HG03039 (cell line): Measurements from ENCODE around the gene ENO3.

ENCODE experiments used
- ATAC-seq: cut with Tn5 transposase; IDR thresholded peaks from one replicate; pipeline ENCODE4 v1.9.1; 2021; ENCODE audit warnings: mild to moderate bottlenecking, moderate library complexity; ENCODE audit not compliant: unreplicated experiment

ENO3 gene

DNA sequence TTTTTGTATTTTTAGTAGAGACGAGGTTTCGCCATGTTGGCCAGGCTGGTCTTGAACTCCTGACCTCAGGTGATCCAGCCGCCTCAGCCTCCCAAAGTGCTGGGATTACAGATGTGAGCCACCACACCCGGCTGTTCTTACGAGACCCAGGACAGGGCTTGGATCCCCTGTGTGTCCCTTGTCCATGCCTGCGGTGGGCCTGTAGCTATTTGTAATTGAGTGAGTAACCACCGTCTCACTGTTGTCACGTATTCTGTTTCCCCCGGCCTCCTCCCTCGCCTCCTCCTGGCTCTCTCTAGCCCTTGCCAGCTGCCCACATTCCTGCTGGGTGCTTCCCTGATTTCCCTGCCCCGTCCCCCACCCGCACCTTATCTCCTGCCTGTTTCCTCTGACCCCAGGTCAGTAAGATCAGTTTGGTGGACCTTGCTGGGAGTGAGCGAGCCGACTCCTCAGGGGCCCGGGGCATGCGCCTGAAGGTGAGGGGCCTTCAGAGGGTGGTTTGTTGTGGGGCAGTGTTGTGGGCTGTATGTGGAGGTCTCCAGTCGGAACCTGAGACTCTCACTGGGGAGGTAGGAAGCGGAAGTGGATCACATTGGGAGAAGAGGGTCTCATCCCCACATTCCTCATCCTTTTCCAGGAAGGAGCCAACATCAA lies 52.4 kb downstream of the ENO3 start:
- no peak for ATAC-seq
